HCT116 (cell line): ENCODE measurements around the gene SCN8A. TPM values are rescaled to one million over a fixed set of nuclear protein-coding genes. Genes with fewer than 3 reads are reported as not detected.
"Not testable (repeated sequence)": the region's sequence is repeated elsewhere in the genome, so short reads cannot be mapped to it uniquely, and the experiment has no call there.

ENCODE experiments used
- ATAC-seq: fragments of 200-7000 bp; cut with Tn5 transposase; 2 replicates; pipeline ENCODE4 v1.9.1; 2020; ENCODE audit warnings: mild to moderate bottlenecking, moderate library complexity
- BruUV-seq: library from RNA; stranded (reverse); fragments of 400-500 nt; replicated peaks from 2 replicates; lab custom pipeline; 2021; lab: Mats Ljungman, UMichigan
- CTCF ChIA-PET: fragments of 300-600 bp; sonication (Branson Sonifier 250); formaldehyde crosslinking; loops from one replicate; lab custom pipeline; 2021; ENCODE audit warnings: antibody characterized with exemption; lab: Charles Lee
- POLR2A ChIA-PET: fragments of 300-600, 350-600 bp; sonication (Branson Sonifier 250); formaldehyde crosslinking; loops from one replicate; lab custom pipeline; 2021; ENCODE audit warnings: antibody characterized with exemption; lab: Charles Lee
- RAD21 ChIA-PET, 2 experiments: fragments of 300-600 bp; sonication (Branson Sonifier 250); formaldehyde crosslinking; loops; one replicate each; lab custom pipeline; 2023; ENCODE audit warnings: low total read pairs in 2 of 2; ENCODE audit not compliant: uncharacterized antibody in 2 of 2, unreplicated experiment in 2 of 2, low non-redundant PET in 1 of 2; lab: Charles Lee
- DNase-seq: peaks from one replicate; pipeline ENCODE4 v3.0.0-alpha.2; 2010; ENCODE audit warnings: low read depth, low spot score
- H2AFZ ChIP-seq: fragments of 200-600 bp; shearing (Covaris generic), sonication (generic); 2 replicates; pipeline ENCODE4 v1.6.1; 2017; ENCODE audit warnings: low read depth, mixed run types, mixed read lengths, antibody characterized with exemption, low read length; ENCODE audit not compliant: poor library complexity, severe bottlenecking
- H3K27ac ChIP-seq: 2 replicates; pipeline ENCODE4 v1.5.1; 2012; ENCODE audit warnings: low read depth, low read length
- H3K27me3 ChIP-seq: fragments of 200-600 bp; sonication (generic); 2 replicates; pipeline ENCODE4 v1.6.1; 2016; ENCODE audit warnings: mixed run types, low read length, mixed read lengths; ENCODE audit not compliant: insufficient read depth
- H3K36me3 ChIP-seq, 2 experiments: fragments of 200-500 bp in 1 of 2; fragments of 200-600 bp in 1 of 2; sonication (Bioruptor generic) in 1 of 2; sonication (generic) in 1 of 2; 2 replicates each; pipeline versions ENCODE4 v1.5.1 to v1.6.1; 2014 to 2016; ENCODE audit warnings: low read length in 2 of 2, inconsistent platforms in 1 of 2, mixed read lengths in 1 of 2, mixed run types in 1 of 2; ENCODE audit not compliant: insufficient read depth in 2 of 2, control insufficient read depth in 1 of 2
- H3K4me1 ChIP-seq, 2 experiments: fragments of 200-600 bp in 1 of 2; sonication (generic) in 1 of 2; 2 replicates each; pipeline versions ENCODE4 v1.5.1 to v1.6.1; 2012 to 2017; ENCODE audit warnings: low read length in 2 of 2, inconsistent platforms in 1 of 2, mild to moderate bottlenecking in 1 of 2, mixed read lengths in 1 of 2, mixed run types in 1 of 2, moderate library complexity in 1 of 2; ENCODE audit not compliant: insufficient read depth in 2 of 2, control insufficient read depth in 1 of 2
- H3K4me2 ChIP-seq: fragments of 200-600 bp; sonication (generic); 2 replicates; pipeline ENCODE4 v1.6.1; 2017; ENCODE audit warnings: mixed run types, low read length, mixed read lengths
- H3K4me3 ChIP-seq, 2 experiments: fragments of 200-600 bp in 1 of 2; sonication (generic) in 1 of 2; replicated peaks in 1 of 2; 2 replicates each; pipeline ENCODE4 v1.5.1; 2011 to 2016; ENCODE audit warnings: low read length in 2 of 2, control low read depth in 1 of 2, low read depth in 1 of 2, mild to moderate bottlenecking in 1 of 2, mixed read lengths in 1 of 2, mixed run types in 1 of 2
- H3K79me2 ChIP-seq: fragments of 200-600 bp; sonication (generic); 2 replicates; pipeline ENCODE4 v1.6.1; 2017; ENCODE audit warnings: mild to moderate bottlenecking, mixed run types, low read length, moderate library complexity, mixed read lengths; ENCODE audit not compliant: insufficient read depth
- H3K9ac ChIP-seq: fragments of 200-600 bp; sonication (generic); 2 replicates; pipeline ENCODE4 v1.6.1; 2016; ENCODE audit warnings: low read length, mixed read lengths
- H3K9me2 ChIP-seq: fragments of 200-600 bp; sonication (generic), shearing (Covaris generic); 2 replicates; pipeline ENCODE4 v1.6.1; 2017; ENCODE audit warnings: mixed run types, mild to moderate bottlenecking, moderate library complexity; ENCODE audit not compliant: insufficient read depth
- H3K9me3 ChIP-seq, 2 experiments: fragments of 200-500 bp in 1 of 2; fragments of 200-600 bp in 1 of 2; sonication (Bioruptor generic) in 1 of 2; sonication (generic) in 1 of 2; 2 replicates each; pipeline ENCODE4 v1.6.1; 2014 to 2017; ENCODE audit warnings: low read length in 2 of 2, mixed read lengths in 2 of 2, inconsistent platforms in 1 of 2, low read depth in 1 of 2, mild to moderate bottlenecking in 1 of 2, mixed run types in 1 of 2, moderate library complexity in 1 of 2; ENCODE audit not compliant: control insufficient read depth in 1 of 2, insufficient read depth in 1 of 2
- H4K20me1 ChIP-seq: fragments of 200-600 bp; sonication (generic), shearing (Covaris generic); 2 replicates; pipeline ENCODE4 v1.6.1; 2017; ENCODE audit warnings: mixed run types, mild to moderate bottlenecking, moderate library complexity; ENCODE audit not compliant: insufficient read depth
- EGR1 ChIP-seq: IDR thresholded peaks from 2 replicates; pipeline ENCODE4 v1.6.1; 2012; ENCODE audit warnings: low read depth
- EZH2 ChIP-seq: fragments of 200-600 bp; sonication (generic); IDR thresholded peaks from 2 replicates; pipeline ENCODE4 v1.6.1; 2017; ENCODE audit warnings: antibody characterized with exemption, mixed run types
- TCF7L2 ChIP-seq: IDR thresholded peaks from 2 replicates; pipeline ENCODE4 v1.7.0; 2011; ENCODE audit warnings: borderline replicate concordance, inconsistent platforms; ENCODE audit not compliant: insufficient read depth, insufficient read length; ENCODE audit errors: extremely low read depth
- intact Hi-C: fragments of 100-400 bp; cut with micrococcal nuclease; formaldehyde crosslinking; loops from 2 replicates; pipeline ENCODE4 v1.10.0; 2022
- total RNA-seq: library from RNA; stranded (reverse); gene quantifications from one replicate; pipeline ENCODE4 v1.2.1, GENCODE V29; 2021; ENCODE audit not compliant: unreplicated experiment

SCN8A gene
- total RNA-seq, 1 experiment from 2014 or later = 7.1 TPM

DNA sequence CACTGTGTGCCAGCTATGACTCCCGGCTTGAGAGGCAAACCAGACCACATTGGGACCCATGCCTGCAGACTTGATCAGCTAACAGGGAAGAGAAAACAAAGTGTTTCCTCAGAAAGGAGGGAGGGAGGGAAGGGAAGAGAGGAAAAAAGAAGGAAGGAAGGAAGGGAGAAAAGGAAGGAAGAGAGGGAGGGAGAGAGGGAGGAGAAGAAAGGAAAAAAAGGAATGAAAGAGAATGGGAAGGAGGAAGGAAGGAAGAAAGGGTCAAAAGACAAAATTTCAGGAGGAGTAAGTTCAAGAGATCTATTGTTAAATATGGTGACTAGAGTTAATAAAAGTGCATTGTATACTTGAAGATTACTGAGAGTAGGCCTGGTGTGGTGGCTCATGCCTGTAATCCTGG is 238.6 kb downstream of the SCN8A start:
- ChIA-PET RAD21 (no interaction called here), CTCF (no interaction called here), POLR2A (no interaction called here)
- Histone ChIP-seq H3K27me3 (peaks cover 24% of the 10 kb centered on the region; the same call in 1 of the 2 replicates), H2AFZ (no peak overlapping the region), H3K27ac (no peak overlapping the region), H3K9ac (no peak overlapping the region), H3K9me2 (no peaks in the 10 kb centered on the region), H3K36me3 (no peaks in the 10 kb centered on the region), H3K4me1 (peaks cover 8 to 15% of the 10 kb centered on the region in 2 experiments), H3K4me3 (no peak overlapping the region), H3K9me3 (no peaks in the 10 kb centered on the region), H4K20me1 (no peaks in the 10 kb centered on the region), H3K4me2 (no peak overlapping the region), H3K79me2 (no peaks in the 10 kb centered on the region)
- ATAC-seq (no peak), DNase-seq (no peak)
- no peak for TF ChIP-seq TCF7L2
- TF ChIP-seq EGR1 = no peak
- TF ChIP-seq EZH2 = no peak
- BruUV-seq = no TSS peak
- intact Hi-C loops = loop anchor here (5.0 kb wide), 2 partner anchors 48 to 148 kb away; no protein-coding TSS in a partner anchor

DNA sequence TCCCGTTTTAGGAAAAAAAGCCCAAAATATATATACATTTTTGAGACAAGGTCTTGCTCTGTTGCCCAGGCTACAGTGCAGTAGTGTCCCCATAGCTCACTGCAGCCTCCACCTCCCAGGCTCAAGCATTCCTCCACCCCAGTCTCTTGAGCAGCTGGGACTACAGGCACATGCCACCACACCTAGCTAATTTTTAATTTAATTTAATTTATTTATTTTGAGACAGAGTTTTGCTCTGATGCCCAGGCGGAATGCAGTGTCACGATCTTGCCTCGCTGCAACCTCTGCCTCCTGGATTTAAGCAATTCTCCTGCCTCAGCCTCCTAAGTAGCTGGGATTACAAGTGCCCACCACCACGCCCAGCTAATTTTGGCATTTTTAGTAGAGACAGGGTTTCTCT is 240.8 kb downstream of the SCN8A start:
- H3K4me3 ChIP-seq, BruUV-seq, POLR2A ChIA-PET, intact Hi-C loops, H2AFZ ChIP-seq, H3K9me2 ChIP-seq, H3K36me3 ChIP-seq, H3K9me3 ChIP-seq, DNase-seq, H3K79me2 ChIP-seq, H3K9ac ChIP-seq, ATAC-seq, H3K4me2 ChIP-seq, H4K20me1 ChIP-seq, H3K27ac ChIP-seq: not testable (repeated sequence)
- ChIA-PET RAD21 (interaction anchor here in 1 of 2 experiments (1.5 kb wide), 1 partner anchor 43 kb away, joined by 3 read pairs; no protein-coding TSS in a partner anchor), CTCF (interaction anchor here (1.1 to 1.2 kb wide), 2 partner anchors 8 to 11 kb away, joined by 4 read pairs; no protein-coding TSS in a partner anchor)
- H3K4me1 ChIP-seq = peaks cover 8 to 24% of the 10 kb centered on the region in 2 experiments
- H3K27me3 ChIP-seq = peaks cover 24% of the 10 kb centered on the region; the same call in 1 of the 2 replicates
